CD4-positive, alpha-beta memory T cell (primary cell): ENCODE data around the gene NSUN2. TPM values are rescaled to one million over a fixed set of nuclear protein-coding genes. Genes with fewer than 3 reads are reported as not detected.

Experiments used
- CTCF ChIA-PET: fragments of 350-600 bp; sonication (Branson Sonifier 250); formaldehyde crosslinking; loops from one replicate; lab custom pipeline; 2021; ENCODE audit warnings: inconsistent platforms; ENCODE audit not compliant: partially characterized antibody; lab: Charles Lee
- POLR2A ChIA-PET: fragments of 350-600 bp; sonication (Branson Sonifier 250); formaldehyde crosslinking; loops from one replicate; lab custom pipeline; 2021; ENCODE audit not compliant: partially characterized antibody; lab: Charles Lee
- DNase-seq, 5 donors: peaks; one replicate each; pipeline versions ENCODE4 v3.0.0 to v3.0.0-alpha.2; 2020 to 2022; ENCODE audit warnings: mixed read lengths in 1 of 5
- H3K27ac ChIP-seq: one replicate; pipeline ENCODE4 v1.7.0; 2013; ENCODE audit warnings: low read depth, low read length
- H3K27me3 ChIP-seq: 2 replicates; pipeline ENCODE4 v1.7.0; 2013; ENCODE audit warnings: mild to moderate bottlenecking, low read length, moderate library complexity; ENCODE audit not compliant: insufficient read depth
- H3K36me3 ChIP-seq: 2 replicates; pipeline ENCODE4 v1.7.0; 2013; ENCODE audit warnings: mild to moderate bottlenecking, low read length, moderate library complexity; ENCODE audit not compliant: insufficient read depth
- H3K4me1 ChIP-seq: 2 replicates; pipeline ENCODE4 v1.7.0; 2013; ENCODE audit warnings: mild to moderate bottlenecking, low read length, moderate library complexity; ENCODE audit not compliant: insufficient read depth
- H3K4me3 ChIP-seq, 2 donors: one replicate each; pipeline ENCODE4 v1.7.0; 2013; ENCODE audit warnings: low read length in 2 of 2, mild to moderate bottlenecking in 1 of 2
- H3K9me3 ChIP-seq, 2 donors: one replicate each; pipeline ENCODE4 v1.7.0; 2013; ENCODE audit warnings: low read length in 2 of 2, control low read depth in 1 of 2; ENCODE audit not compliant: control insufficient read depth in 1 of 2
- H3K27ac Mint-ChIP-seq, 7 donors: one replicate each; pipeline ENCODE4 v1.8.0; 2020 to 2021; ENCODE audit warnings: mixed read lengths in 7 of 7, mild to moderate bottlenecking in 6 of 7, inconsistent platforms in 3 of 7, moderate library complexity in 3 of 7
- H3K27me3 Mint-ChIP-seq, 2 donors: one replicate each; pipeline ENCODE4 v1.8.0; 2020 to 2021; ENCODE audit warnings: mixed read lengths in 2 of 2
- H3K36me3 Mint-ChIP-seq, 2 donors: one replicate each; pipeline ENCODE4 v1.8.0; 2020 to 2021; ENCODE audit warnings: mixed read lengths in 2 of 2, inconsistent platforms in 1 of 2, mild to moderate bottlenecking in 1 of 2
- H3K4me1 Mint-ChIP-seq, 4 donors: one replicate each; pipeline ENCODE4 v1.8.0; 2020 to 2021; ENCODE audit warnings: mixed read lengths in 4 of 4, mild to moderate bottlenecking in 1 of 4
- H3K4me3 Mint-ChIP-seq, 8 donors: one replicate each; pipeline ENCODE4 v1.8.0; 2020 to 2021; ENCODE audit warnings: mixed read lengths in 8 of 8, mild to moderate bottlenecking in 7 of 8, moderate library complexity in 6 of 8, inconsistent platforms in 3 of 8
- H3K9me3 Mint-ChIP-seq, 8 donors: one replicate each; pipeline ENCODE4 v1.8.0; 2020 to 2021; ENCODE audit warnings: mixed read lengths in 8 of 8, mild to moderate bottlenecking in 5 of 8, inconsistent platforms in 3 of 8, moderate library complexity in 1 of 8
- intact Hi-C: fragments of 100-400 bp; cut with micrococcal nuclease; formaldehyde crosslinking; loops from one replicate; pipeline ENCODE4 v1.15.1; 2023
- polyA plus RNA-seq, 2 donors: library from polyadenylated mRNA; unstranded; fragments of 300-500 nt; fragmentation: Illumina TruSeq; gene quantifications; one replicate each; pipeline ENCODE4 v1.2.3, GENCODE V29; 2021
- total RNA-seq, 2 experiments: library from RNA; stranded (reverse); gene quantifications; one replicate each; pipeline ENCODE4 v1.2.3, GENCODE V29; 2021

Gene NSUN2
- total and polyA plus RNA-seq, 4 experiments from 2014 or later, result 22.6 to 81.6 (median 60.3) TPM

DNA sequence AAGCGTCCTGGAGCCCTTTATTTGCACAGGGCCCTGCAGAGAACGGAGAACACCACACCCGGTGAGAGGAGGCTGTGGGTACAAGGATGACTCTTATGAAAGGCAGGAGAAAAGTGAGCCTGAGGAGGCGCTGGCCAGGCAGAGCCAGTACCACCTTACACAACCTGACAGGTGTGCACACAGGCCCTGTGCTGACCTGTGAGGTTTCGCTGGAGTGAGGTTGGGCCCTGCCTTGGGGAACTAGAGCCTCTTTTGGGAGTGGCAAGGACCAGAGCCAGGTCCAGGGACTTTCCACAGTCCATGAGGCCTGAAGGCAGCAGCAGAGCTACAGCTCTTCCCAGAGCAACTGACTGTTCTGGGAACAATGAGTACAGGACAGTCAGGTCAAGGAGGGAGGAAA lies 3.4 kb upstream of the NSUN2 start:
- POLR2A ChIA-PET, result no interaction called here
- CTCF ChIA-PET, result interaction anchor here (6.3 kb wide), 1 partner anchor 109 kb away, joined by 35 read pairs; no protein-coding TSS in a partner anchor
- H3K36me3 ChIP-seq, result peaks cover 3% of the 10 kb centered on the region
- H3K27me3 ChIP-seq, result no peaks in the 10 kb centered on the region
- no peaks in the 10 kb centered on the region for H3K9me3 Mint-ChIP-seq
- peaks cover 19% of the 10 kb centered on the region for H3K4me1 ChIP-seq
- no peaks in the 10 kb centered on the region for H3K9me3 ChIP-seq
- H3K4me3 Mint-ChIP-seq, result no peak overlapping the region
- no peaks in the 10 kb centered on the region for H3K27me3 Mint-ChIP-seq
- peaks cover 11% of the 10 kb centered on the region in 2 donors for H3K36me3 Mint-ChIP-seq
- DNase-seq, result no peak
- peaks cover 10 to 28% (median 15%) of the 10 kb centered on the region in 4 donors for H3K4me1 Mint-ChIP-seq
- no peak overlapping the region for H3K27ac Mint-ChIP-seq
- H3K27ac ChIP-seq, result no peak overlapping the region
- no peak overlapping the region for H3K4me3 ChIP-seq
- intact Hi-C loops, result no loop called here

DNA sequence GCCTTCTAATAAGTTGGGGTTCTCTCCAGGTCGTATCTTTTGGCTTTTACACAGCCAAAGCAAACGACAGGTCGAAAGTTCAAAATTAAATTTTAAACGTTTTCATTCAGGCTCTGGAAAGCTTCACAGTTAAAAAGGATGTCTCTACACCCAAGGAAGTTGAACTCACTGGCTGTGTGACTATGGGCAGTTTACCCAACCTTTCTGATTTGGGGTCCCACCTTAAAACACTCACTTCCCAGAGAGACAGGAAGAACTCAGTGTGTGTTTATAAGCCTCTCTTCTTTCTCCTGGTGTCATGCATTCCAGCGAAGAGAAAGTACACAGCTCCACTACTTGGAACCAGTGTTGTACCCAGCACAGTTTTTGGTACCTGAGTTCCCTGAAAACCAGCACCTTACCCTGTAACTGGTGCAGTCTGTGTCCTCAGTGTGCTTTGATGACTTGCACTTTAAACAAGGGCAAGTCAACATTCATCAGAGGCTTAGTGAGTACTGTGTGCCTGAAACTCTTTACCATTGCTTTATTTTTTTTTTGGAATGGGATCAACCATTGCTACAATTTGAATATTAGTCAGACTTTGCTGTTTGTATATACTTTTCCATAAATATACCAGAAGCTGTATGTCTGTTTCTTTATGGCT lies 2.1 kb upstream of the NSUN2 start:
- no peaks in the 10 kb centered on the region for H3K9me3 ChIP-seq
- Mint-ChIP-seq H3K4me3 (peak overlapping the region in 7 of 8 donors; percentile 8 to 74 (median 29)), H3K27me3 (no peaks in the 10 kb centered on the region), H3K36me3 (peaks cover 16 to 23% of the 10 kb centered on the region in 2 donors), H3K9me3 (no peaks in the 10 kb centered on the region), H3K4me1 (peaks cover 19 to 42% (median 27%) of the 10 kb centered on the region in 4 donors), H3K27ac (peak overlapping the region in 1 of 7 donors; percentile 79)
- no peak overlapping the region for H3K4me3 ChIP-seq
- CTCF ChIA-PET, result interaction anchor here (1.2 to 6.3 kb wide), 3 partner anchors 14 to 110 kb away, joined by 3 to 35 read pairs (median 3); no protein-coding TSS in a partner anchor
- no peak overlapping the region for H3K27ac ChIP-seq
- H3K36me3 ChIP-seq, result peaks cover 13% of the 10 kb centered on the region
- H3K4me1 ChIP-seq, result peaks cover 33% of the 10 kb centered on the region
- POLR2A ChIA-PET, result interaction anchor here (1.1 kb wide), 1 partner anchor 78 kb away, joined by 3 read pairs; the partner anchor contains the start of gene TENT4A
- H3K27me3 ChIP-seq, result no peaks in the 10 kb centered on the region
- intact Hi-C loops, result no loop called here
- DNase-seq, result no peak

DNA sequence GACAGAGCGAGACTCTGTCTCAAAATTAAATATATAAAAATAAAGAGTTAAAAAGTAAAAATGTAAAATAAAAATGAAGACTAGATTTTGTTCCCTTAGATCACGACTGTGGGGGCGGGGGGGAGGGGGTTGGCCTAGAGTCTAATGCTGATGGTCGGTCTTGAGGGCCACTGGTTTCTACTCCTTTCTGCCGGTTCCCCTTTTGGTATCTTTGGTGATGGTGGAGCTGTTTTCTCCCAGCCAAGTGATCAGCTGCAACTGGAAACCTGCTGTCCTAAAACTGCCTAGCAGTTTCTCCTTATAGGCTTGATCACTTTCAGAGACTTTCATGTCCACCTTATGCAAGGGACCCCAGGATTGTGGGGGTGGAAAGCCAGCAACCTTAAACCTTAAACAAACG lies 1.5 kb upstream of the NSUN2 start:
- DNase-seq, result no peak
- Histone ChIP-seq H3K36me3 (peaks cover 19% of the 10 kb centered on the region), H3K4me1 (peaks cover 34% of the 10 kb centered on the region), H3K4me3 (no peak overlapping the region), H3K9me3 (no peaks in the 10 kb centered on the region), H3K27me3 (no peaks in the 10 kb centered on the region), H3K27ac (no peak overlapping the region)
- Mint-ChIP-seq H3K4me1 (peaks cover 24 to 48% (median 32%) of the 10 kb centered on the region in 4 donors), H3K27me3 (no peaks in the 10 kb centered on the region), H3K9me3 (no peaks in the 10 kb centered on the region), H3K36me3 (peaks cover 22 to 29% of the 10 kb centered on the region in 2 donors), H3K27ac (peak overlapping the region in 3 of 7 donors; percentile 73 to 79 (median 74)), H3K4me3 (peak overlapping the region; percentile 84 to 98 (median 90))
- POLR2A ChIA-PET, result no interaction called here
- CTCF ChIA-PET, result interaction anchor here (6.3 kb wide), 1 partner anchor 111 kb away, joined by 35 read pairs; no protein-coding TSS in a partner anchor
- intact Hi-C loops, result no loop called here

DNA sequence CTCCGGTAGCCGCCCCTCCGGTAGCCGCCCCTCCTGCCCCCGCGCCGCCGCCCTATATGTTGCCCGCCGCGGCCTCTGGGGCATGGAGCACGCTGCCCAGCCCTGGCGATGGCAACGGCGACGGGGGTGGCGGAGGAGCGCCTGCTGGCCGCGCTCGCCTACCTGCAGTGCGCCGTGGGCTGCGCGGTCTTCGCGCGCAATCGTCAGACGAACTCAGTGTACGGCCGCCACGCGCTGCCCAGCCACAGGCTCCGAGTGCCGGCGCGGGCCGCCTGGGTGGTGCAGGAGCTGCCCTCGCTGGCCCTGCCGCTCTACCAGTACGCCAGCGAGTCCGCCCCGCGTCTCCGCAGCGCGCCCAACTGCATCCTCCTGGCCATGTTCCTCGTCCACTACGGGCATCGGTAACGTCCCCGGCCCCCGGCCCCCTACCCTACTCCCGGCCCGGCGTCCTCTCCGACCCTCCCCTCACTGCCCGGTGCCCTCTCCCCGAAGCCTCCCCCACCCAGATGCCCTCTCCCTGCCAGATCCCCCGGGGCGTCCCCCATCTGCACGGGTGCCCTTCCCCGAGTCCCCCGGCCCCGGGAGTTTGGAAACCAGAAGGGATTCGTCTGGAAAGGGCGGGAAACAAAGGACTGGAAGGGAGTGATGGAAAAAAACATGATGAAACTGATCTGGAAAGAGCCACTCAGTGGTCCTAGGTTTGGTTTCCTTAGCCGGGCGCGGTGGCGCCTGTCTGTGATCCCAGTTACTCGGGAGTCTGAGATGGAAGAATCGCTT lies 813 bp upstream of the NSUN2 start:
- Histone ChIP-seq H3K27ac (peak overlapping the region; percentile 87), H3K4me3 (peak overlapping the region; percentile 26 to 66), H3K9me3 (no peaks in the 10 kb centered on the region), H3K4me1 (peaks cover 34% of the 10 kb centered on the region), H3K27me3 (no peaks in the 10 kb centered on the region), H3K36me3 (peaks cover 23% of the 10 kb centered on the region)
- Mint-ChIP-seq H3K27me3 (no peaks in the 10 kb centered on the region), H3K4me3 (peak overlapping the region; percentile 84 to 99 (median 92)), H3K27ac (peak overlapping the region; percentile 42 to 92 (median 73)), H3K4me1 (peaks cover 28 to 54% (median 37%) of the 10 kb centered on the region in 4 donors), H3K36me3 (peaks cover 23 to 35% of the 10 kb centered on the region in 2 donors), H3K9me3 (no peaks in the 10 kb centered on the region)
- intact Hi-C loops, result loop anchor here (1.0 kb wide), 6 partner anchors 80 to 1236 kb away; partner anchors contain the start of genes FASTKD3, ICE1, MED10 and MTRR
- ChIA-PET CTCF (interaction anchor here (0.8 to 6.3 kb wide), 9 partner anchors 11 to 1212 kb away, joined by 3 to 35 read pairs (median 3); partner anchors contain the start of genes MED10 and TENT4A), POLR2A (interaction anchor here (0.7 to 3.7 kb wide), 17 partner anchors 8 to 1236 kb away, joined by 3 to 29 read pairs (median 5); partner anchors contain the start of genes FASTKD3, ICE1, MED10 and MTRR)
- DNase-seq, result peak in 3 of 5 donors; percentile 6 to 48 (median 25)

DNA sequence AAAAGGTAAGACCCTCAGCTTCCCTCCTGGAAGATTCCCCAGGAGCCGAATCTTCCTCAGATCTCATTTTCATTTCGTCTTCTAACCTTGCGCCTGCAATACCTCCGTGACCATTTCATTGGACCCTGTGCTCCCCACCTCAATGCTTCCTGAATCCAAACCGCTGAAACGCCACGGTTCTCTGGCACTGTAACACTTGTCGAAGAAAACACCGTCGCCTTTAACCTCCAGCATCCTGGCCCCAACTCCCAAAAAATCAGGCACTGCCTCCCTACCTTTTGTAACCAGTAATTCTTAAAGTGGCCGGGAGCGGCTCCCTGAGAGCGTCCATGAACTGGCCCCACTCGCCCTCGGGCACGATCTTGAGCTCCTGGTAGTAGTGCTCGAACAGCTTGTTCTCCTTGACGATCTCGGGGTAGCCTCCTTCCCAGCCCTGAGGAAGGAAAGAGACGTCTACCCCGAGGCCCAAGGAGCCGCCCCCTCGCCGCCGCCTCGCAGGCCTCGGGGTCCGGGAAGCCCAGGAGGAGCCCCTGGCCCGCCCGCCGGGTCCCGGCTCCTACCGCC lies 438 bp downstream of the NSUN2 start:
- peak overlapping the region; percentile 87 for H3K27ac ChIP-seq
- peaks cover 30 to 60% (median 40%) of the 10 kb centered on the region in 4 donors for H3K4me1 Mint-ChIP-seq
- no peaks in the 10 kb centered on the region for H3K9me3 Mint-ChIP-seq
- H3K27ac Mint-ChIP-seq, result peak overlapping the region; percentile 84 to 99 (median 98)
- H3K36me3 ChIP-seq, result peaks cover 33% of the 10 kb centered on the region
- H3K4me3 ChIP-seq, result peak overlapping the region; percentile 66 to 94
- no peaks in the 10 kb centered on the region for H3K27me3 ChIP-seq
- H3K36me3 Mint-ChIP-seq, result peaks cover 27 to 44% of the 10 kb centered on the region in 2 donors
- H3K9me3 ChIP-seq, result no peaks in the 10 kb centered on the region
- CTCF ChIA-PET, result interaction anchor here (0.7 to 6.3 kb wide), 12 partner anchors 10 to 1211 kb away, joined by 3 to 35 read pairs (median 3); partner anchors contain the start of genes MED10 and TENT4A
- intact Hi-C loops, result no loop called here
- peaks cover 39% of the 10 kb centered on the region for H3K4me1 ChIP-seq
- H3K27me3 Mint-ChIP-seq, result no peaks in the 10 kb centered on the region
- peak overlapping the region; percentile 84 to 99 (median 93) for H3K4me3 Mint-ChIP-seq
- DNase-seq, result no peak
- POLR2A ChIA-PET, result interaction anchor here (0.9 to 3.7 kb wide), 17 partner anchors 9 to 1237 kb away, joined by 3 to 29 read pairs (median 5); partner anchors contain the start of genes CFAP90, FASTKD3, ICE1 and MED10

DNA sequence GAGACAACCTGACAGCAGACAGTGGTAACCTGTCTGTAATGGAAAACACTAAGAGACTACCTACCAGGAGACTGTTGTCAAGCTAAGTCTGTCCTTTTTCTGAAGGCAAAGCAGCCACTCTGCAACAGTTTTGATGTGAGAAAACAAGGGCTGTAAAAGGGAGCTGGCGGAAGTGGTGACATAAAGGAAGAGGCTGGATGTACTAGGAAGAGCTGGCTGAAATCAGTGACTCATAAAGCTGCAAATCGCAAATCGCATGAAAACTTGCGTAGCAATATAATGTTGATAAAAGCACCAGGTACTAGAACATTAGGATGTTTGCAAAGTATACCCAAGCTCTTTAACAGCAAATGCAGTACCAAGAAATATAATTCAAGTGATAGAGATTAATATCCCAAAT lies 1.4 kb downstream of the NSUN2 start:
- Histone ChIP-seq H3K36me3 (peaks cover 33% of the 10 kb centered on the region), H3K27me3 (no peaks in the 10 kb centered on the region), H3K9me3 (no peaks in the 10 kb centered on the region), H3K27ac (no peak overlapping the region), H3K4me3 (no peak overlapping the region), H3K4me1 (peaks cover 39% of the 10 kb centered on the region)
- ChIA-PET CTCF (interaction anchor here (6.3 kb wide), 1 partner anchor 114 kb away, joined by 35 read pairs; no protein-coding TSS in a partner anchor), POLR2A (interaction anchor here (0.5 to 3.7 kb wide), 3 partner anchors 58 to 1209 kb away, joined by 3 to 16 read pairs (median 4); partner anchors contain the start of gene ICE1)
- Mint-ChIP-seq H3K36me3 (peaks cover 29 to 51% of the 10 kb centered on the region in 2 donors), H3K4me1 (peaks cover 33 to 63% (median 44%) of the 10 kb centered on the region in 4 donors), H3K4me3 (peak overlapping the region; percentile 74 to 99 (median 93)), H3K27me3 (no peaks in the 10 kb centered on the region), H3K9me3 (no peaks in the 10 kb centered on the region), H3K27ac (peak overlapping the region in 6 of 7 donors; percentile 71 to 99 (median 88))
- intact Hi-C loops, result no loop called here
- no peak for DNase-seq
